Stimulated activated naive B cell treated with anti-CD40 and anti-IgM and Interleukin-4, amounts not matched to agents 10 μg/mL and 1 μg/mL and 100 μg/mL, for 72 hours (primary cell): Measurements from ENCODE around the gene CDK5RAP2.
A peak's percentile ranks its signal among the peaks of the same experiment; 100 is the strongest.

Experiments
- ATAC-seq, 2 donors: fragments of 150-1000 bp; cut with Tn5 transposase; replicated peaks; 2 replicates each; pipeline ENCODE4 v1.10.0; 2021; ENCODE audit warnings: moderate library complexity in 1 of 2
- DNase-seq: peaks from one replicate; pipeline ENCODE4 v3.0.0; 2021
- H3K27ac Mint-ChIP-seq: one replicate; pipeline ENCODE4 v1.8.0; 2022; ENCODE audit warnings: mild to moderate bottlenecking, mixed read lengths
- H3K27me3 Mint-ChIP-seq, 2 donors: one replicate each; pipeline ENCODE4 v1.8.0; 2022; ENCODE audit warnings: mixed read lengths in 2 of 2
- H3K36me3 Mint-ChIP-seq, 2 donors: one replicate each; pipeline ENCODE4 v1.8.0; 2022; ENCODE audit warnings: mixed read lengths in 2 of 2, mild to moderate bottlenecking in 1 of 2
- H3K4me1 Mint-ChIP-seq, 2 donors: one replicate each; pipeline ENCODE4 v1.8.0; 2022; ENCODE audit warnings: mixed read lengths in 2 of 2, mild to moderate bottlenecking in 1 of 2
- H3K4me3 Mint-ChIP-seq, 2 donors: one replicate each; pipeline ENCODE4 v1.8.0; 2022; ENCODE audit warnings: mild to moderate bottlenecking in 2 of 2, mixed read lengths in 2 of 2, moderate library complexity in 1 of 2
- H3K9me3 Mint-ChIP-seq, 2 donors: one replicate each; pipeline ENCODE4 v1.8.0; 2022; ENCODE audit warnings: mixed read lengths in 2 of 2, mild to moderate bottlenecking in 1 of 2

Gene CDK5RAP2

GRCh38 chr9:120389867-120390266 is 190.1 kb downstream of the CDK5RAP2 start:
- ATAC-seq (no peak), DNase-seq (no peak)
- H3K4me1 Mint-ChIP-seq, result peaks cover 0 to 7% of the 10 kb centered on the region in 2 donors
- peaks cover 41 to 64% of the 10 kb centered on the region in 2 donors for H3K36me3 Mint-ChIP-seq
- H3K27ac Mint-ChIP-seq, result no peak overlapping the region
- no peaks in the 10 kb centered on the region for H3K9me3 Mint-ChIP-seq
- H3K27me3 Mint-ChIP-seq, result no peaks in the 10 kb centered on the region
- H3K4me3 Mint-ChIP-seq, result no peak overlapping the region

GRCh38 chr9:120389300-120389699 is 190.7 kb downstream of the CDK5RAP2 start:
- no peak for DNase-seq
- no peak overlapping the region for H3K4me3 Mint-ChIP-seq
- H3K36me3 Mint-ChIP-seq, result peaks cover 38 to 62% of the 10 kb centered on the region in 2 donors
- peaks cover 0 to 5% of the 10 kb centered on the region in 2 donors for H3K4me1 Mint-ChIP-seq
- no peaks in the 10 kb centered on the region for H3K27me3 Mint-ChIP-seq
- no peak overlapping the region for H3K27ac Mint-ChIP-seq
- no peak for ATAC-seq
- no peaks in the 10 kb centered on the region for H3K9me3 Mint-ChIP-seq

- no peak overlapping the region for H3K4me3 Mint-ChIP-seq
- DNase-seq (no peak), ATAC-seq (no peak)
- H3K4me1 Mint-ChIP-seq, result no peaks in the 10 kb centered on the region
- H3K27ac Mint-ChIP-seq, result no peak overlapping the region
- H3K27me3 Mint-ChIP-seq, result no peaks in the 10 kb centered on the region
- peaks cover 29 to 54% of the 10 kb centered on the region in 2 donors for H3K36me3 Mint-ChIP-seq
- no peaks in the 10 kb centered on the region for H3K9me3 Mint-ChIP-seq
These were observed 191.7 kb downstream of the CDK5RAP2 start for GRCh38 chr9:120388003-120388855.

GRCh38 chr9:120387257-120388002 is 192.5 kb downstream of the CDK5RAP2 start:
- no peaks in the 10 kb centered on the region for H3K4me1 Mint-ChIP-seq
- H3K9me3 Mint-ChIP-seq, result no peaks in the 10 kb centered on the region
- DNase-seq (no peak), ATAC-seq (no peak)
- H3K27ac Mint-ChIP-seq, result no peak overlapping the region
- H3K4me3 Mint-ChIP-seq, result no peak overlapping the region
- peaks cover 24 to 46% of the 10 kb centered on the region in 2 donors for H3K36me3 Mint-ChIP-seq
- no peaks in the 10 kb centered on the region for H3K27me3 Mint-ChIP-seq

- DNase-seq, result no peak
- Mint-ChIP-seq H3K27ac (peak overlapping the region; percentile 31), H3K9me3 (no peaks in the 10 kb centered on the region), H3K4me3 (no peak overlapping the region), H3K27me3 (no peaks in the 10 kb centered on the region), H3K36me3 (peaks cover 28 to 44% of the 10 kb centered on the region in 2 donors), H3K4me1 (no peaks in the 10 kb centered on the region)
- no peak for ATAC-seq
These were observed 193.4 kb downstream of the CDK5RAP2 start for GRCh38 chr9:120386390-120387131.

GRCh38 chr9:120385606-120386389 is 194.2 kb downstream of the CDK5RAP2 start:
- no peak for DNase-seq

GRCh38 chr9:120384925-120385272 is 195.1 kb downstream of the CDK5RAP2 start:
- Mint-ChIP-seq H3K27me3 (no peaks in the 10 kb centered on the region), H3K4me3 (no peak overlapping the region), H3K27ac (no peak overlapping the region), H3K36me3 (peaks cover 30 to 50% of the 10 kb centered on the region in 2 donors), H3K9me3 (peaks cover 0 to 5% of the 10 kb centered on the region in 2 donors), H3K4me1 (no peaks in the 10 kb centered on the region)
- ATAC-seq (no peak), DNase-seq (no peak)

More at GRCh38 chr9:120385606-120386389, 194.2 kb downstream of the CDK5RAP2 start:
- no peak overlapping the region for H3K4me3 Mint-ChIP-seq
- no peaks in the 10 kb centered on the region for H3K9me3 Mint-ChIP-seq
- ATAC-seq, result no peak
- H3K4me1 Mint-ChIP-seq, result no peaks in the 10 kb centered on the region
- peaks cover 28 to 45% of the 10 kb centered on the region in 2 donors for H3K36me3 Mint-ChIP-seq
- no peak overlapping the region for H3K27ac Mint-ChIP-seq
- no peaks in the 10 kb centered on the region for H3K27me3 Mint-ChIP-seq

- H3K27ac Mint-ChIP-seq, result peak overlapping the region; percentile 31
- H3K27me3 Mint-ChIP-seq, result no peaks in the 10 kb centered on the region
- ATAC-seq (no peak), DNase-seq (no peak)
- H3K9me3 Mint-ChIP-seq, result peaks cover 0 to 6% of the 10 kb centered on the region in 2 donors
- H3K4me1 Mint-ChIP-seq, result no peaks in the 10 kb centered on the region
- H3K36me3 Mint-ChIP-seq, result peaks cover 32 to 56% of the 10 kb centered on the region in 2 donors
- H3K4me3 Mint-ChIP-seq, result no peak overlapping the region
These were observed 195.7 kb downstream of the CDK5RAP2 start for GRCh38 chr9:120383999-120384924.

GRCh38 chr9:120383611-120383998 is 196.4 kb downstream of the CDK5RAP2 start:
- H3K27me3 Mint-ChIP-seq, result no peaks in the 10 kb centered on the region
- H3K36me3 Mint-ChIP-seq, result peaks cover 28 to 57% of the 10 kb centered on the region in 2 donors
- peaks cover 0 to 6% of the 10 kb centered on the region in 2 donors for H3K9me3 Mint-ChIP-seq
- no peaks in the 10 kb centered on the region for H3K4me1 Mint-ChIP-seq
- DNase-seq (no peak), ATAC-seq (no peak)
- H3K4me3 Mint-ChIP-seq, result no peak overlapping the region
- peak overlapping the region; percentile 22 for H3K27ac Mint-ChIP-seq

- no peak for DNase-seq
- Mint-ChIP-seq H3K27me3 (no peaks in the 10 kb centered on the region), H3K4me3 (no peak overlapping the region), H3K9me3 (peaks cover 0 to 6% of the 10 kb centered on the region in 2 donors), H3K4me1 (no peaks in the 10 kb centered on the region), H3K36me3 (peaks cover 25 to 55% of the 10 kb centered on the region in 2 donors), H3K27ac (no peak overlapping the region)
- no peak for ATAC-seq
These were observed 197.5 kb downstream of the CDK5RAP2 start for GRCh38 chr9:120382453-120382852.

GRCh38 chr9:120381839-120382238 is 198.1 kb downstream of the CDK5RAP2 start:
- Mint-ChIP-seq H3K4me1 (no peaks in the 10 kb centered on the region), H3K9me3 (peaks cover 0 to 6% of the 10 kb centered on the region in 2 donors), H3K27me3 (no peaks in the 10 kb centered on the region), H3K4me3 (no peak overlapping the region), H3K27ac (no peak overlapping the region), H3K36me3 (peaks cover 25 to 61% of the 10 kb centered on the region in 2 donors)
- DNase-seq (no peak), ATAC-seq (no peak)

- no peak overlapping the region for H3K4me3 Mint-ChIP-seq
- no peaks in the 10 kb centered on the region for H3K4me1 Mint-ChIP-seq
- peaks cover 14 to 51% of the 10 kb centered on the region in 2 donors for H3K36me3 Mint-ChIP-seq
- no peak for DNase-seq
- no peak overlapping the region for H3K27ac Mint-ChIP-seq
- ATAC-seq, result no peak
- H3K9me3 Mint-ChIP-seq, result peaks cover 0 to 6% of the 10 kb centered on the region in 2 donors
- no peaks in the 10 kb centered on the region for H3K27me3 Mint-ChIP-seq
These were observed 200.4 kb downstream of the CDK5RAP2 start for GRCh38 chr9:120379611-120380010.

GRCh38 chr9:120378680-120379079 is 201.3 kb downstream of the CDK5RAP2 start:
- H3K4me3 Mint-ChIP-seq, result no peak overlapping the region
- no peak overlapping the region for H3K27ac Mint-ChIP-seq
- H3K4me1 Mint-ChIP-seq, result no peaks in the 10 kb centered on the region
- peaks cover 16 to 54% of the 10 kb centered on the region in 2 donors for H3K36me3 Mint-ChIP-seq
- H3K27me3 Mint-ChIP-seq, result no peaks in the 10 kb centered on the region
- ATAC-seq (no peak), DNase-seq (no peak)
- peaks cover 4 to 6% of the 10 kb centered on the region in 2 donors for H3K9me3 Mint-ChIP-seq
